H1 (cell line): Measurements from ENCODE around the gene SYP. TPM values are rescaled to one million over a fixed set of nuclear protein-coding genes. Genes with fewer than 3 reads are reported as not detected.

Experiments
- CTCF ChIA-PET: fragments of 300-600 bp; sonication (Branson Sonifier 250); formaldehyde crosslinking; loops from one replicate; lab custom pipeline; 2021; ENCODE audit not compliant: partially characterized antibody; lab: Charles Lee
- POLR2A ChIA-PET: fragments of 300-600 bp; sonication (Branson Sonifier 250); formaldehyde crosslinking; loops from one replicate; lab custom pipeline; 2021; ENCODE audit warnings: inconsistent platforms; ENCODE audit not compliant: partially characterized antibody; lab: Charles Lee
- DNase-seq, 2 experiments: peaks; one replicate each; pipeline versions ENCODE4 v3.0.0 to v3.0.0-alpha.2; 2010 to 2022; ENCODE audit warnings: low spot score in 2 of 2, low read depth in 1 of 2, mixed read lengths in 1 of 2
- FAIRE-seq: peaks from 2 replicates; lab custom pipeline; 2011; peaks lifted over from hg19 to GRCh38; lab: Jason Lieb, UNC
- H2AFZ ChIP-seq: 2 replicates; pipeline ENCODE4 v1.8.1; 2012; ENCODE audit warnings: low read length, inconsistent platforms
- H2AK5ac ChIP-seq: 2 replicates; pipeline ENCODE4 v1.6.1; 2013; ENCODE audit warnings: low read depth, low read length
- H2BK120ac ChIP-seq: replicated peaks from 2 replicates; pipeline ENCODE3; 2013; ENCODE audit warnings: low read depth, low read length, inconsistent platforms
- H2BK12ac ChIP-seq: 2 replicates; pipeline ENCODE4 v1.6.1; 2013; ENCODE audit warnings: low read depth, low read length
- H2BK15ac ChIP-seq: 2 replicates; pipeline ENCODE4 v1.6.1; 2013; ENCODE audit warnings: low read length
- H2BK20ac ChIP-seq: 2 replicates; pipeline ENCODE4 v1.6.1; 2013; ENCODE audit warnings: low read length
- H2BK5ac ChIP-seq: 2 replicates; pipeline ENCODE4 v1.6.1; 2013; ENCODE audit warnings: low read depth, low read length
- H3K14ac ChIP-seq: 2 replicates; pipeline ENCODE4 v1.6.1; 2013; ENCODE audit warnings: inconsistent platforms; ENCODE audit not compliant: insufficient read length
- H3K18ac ChIP-seq: 2 replicates; pipeline ENCODE4 v1.6.1; 2013; ENCODE audit warnings: low read length; ENCODE audit errors: extremely low read depth
- H3K23ac ChIP-seq: 2 replicates; pipeline ENCODE4 v1.6.1; 2013; ENCODE audit warnings: inconsistent platforms; ENCODE audit not compliant: insufficient read length
- H3K23me2 ChIP-seq: 2 replicates; pipeline ENCODE4 v1.6.1; 2013; ENCODE audit warnings: low read depth, low read length
- H3K27ac ChIP-seq: 2 replicates; pipeline ENCODE4 v1.6.1; 2011; ENCODE audit warnings: low read depth, low read length, inconsistent platforms
- H3K27me3 ChIP-seq, 4 experiments: replicated peaks in 1 of 4; 1 replicate in 1 of 4; 2 replicates in 3 of 4; pipeline versions ENCODE4 v1.6.1 to v1.8.1; 2011 to 2013; ENCODE audit warnings: low read length in 3 of 4, mild to moderate bottlenecking in 3 of 4, inconsistent platforms in 2 of 4, mixed read lengths in 2 of 4, moderate library complexity in 1 of 4; ENCODE audit not compliant: control insufficient read depth in 3 of 4, insufficient read depth in 3 of 4; ENCODE audit errors: extremely low read depth in 1 of 4
- H3K36me3 ChIP-seq, 4 experiments: 2 replicates each; pipeline versions ENCODE4 v1.6.1 to v1.8.1; 2011 to 2013; ENCODE audit warnings: mild to moderate bottlenecking in 4 of 4, low read length in 3 of 4, moderate library complexity in 2 of 4, control low read depth in 1 of 4, inconsistent platforms in 1 of 4; ENCODE audit not compliant: insufficient read depth in 4 of 4, control insufficient read depth in 2 of 4
- H3K4ac ChIP-seq: replicated peaks from 2 replicates; pipeline ENCODE3; 2013; ENCODE audit warnings: low read length, low read depth, mixed read lengths, inconsistent platforms; ENCODE audit not compliant: insufficient read length
- H3K4me1 ChIP-seq, 4 experiments: replicated peaks in 1 of 4; 1 replicate in 1 of 4; 2 replicates in 3 of 4; pipeline versions ENCODE4 v1.6.1 to v1.8.1; 2011 to 2013; ENCODE audit warnings: low read length in 3 of 4, inconsistent platforms in 2 of 4, mixed read lengths in 1 of 4; ENCODE audit not compliant: insufficient read depth in 4 of 4, control insufficient read depth in 3 of 4
- H3K4me2 ChIP-seq, 2 experiments: 2 replicates each; pipeline versions ENCODE4 v1.6.1 to v1.8.1; 2011 to 2013; ENCODE audit warnings: low read depth in 2 of 2, low read length in 2 of 2, control low read depth in 1 of 2, inconsistent platforms in 1 of 2, mild to moderate bottlenecking in 1 of 2; ENCODE audit not compliant: insufficient read depth in 1 of 2
- H3K4me3 ChIP-seq, 4 experiments: fragments of 200-600, 300-600 bp in 1 of 4; sonication (generic), shearing (Covaris generic), sonication (Bioruptor Twin) in 1 of 4; 2 replicates each; pipeline versions ENCODE4 v1.5.1 to v1.8.1; 2011 to 2016; ENCODE audit warnings: low read length in 4 of 4, low read depth in 3 of 4, control low read depth in 2 of 4, inconsistent platforms in 2 of 4, mild to moderate bottlenecking in 2 of 4, mixed read lengths in 1 of 4, moderate library complexity in 1 of 4; ENCODE audit not compliant: insufficient read depth in 2 of 4; ENCODE audit errors: extremely low read depth in 1 of 4
- H3K56ac ChIP-seq: replicated peaks from 2 replicates; pipeline ENCODE3; 2013; ENCODE audit warnings: low read depth, mild to moderate bottlenecking, mixed read lengths, low read length, inconsistent platforms; ENCODE audit not compliant: insufficient read length
- H3K79me1 ChIP-seq: 2 replicates; pipeline ENCODE4 v1.6.1; 2013; ENCODE audit warnings: low read depth, low read length, control low read depth
- H3K79me2 ChIP-seq, 2 experiments: 2 replicates each; pipeline versions ENCODE4 v1.6.1 to v1.8.1; 2012 to 2013; ENCODE audit warnings: low read length in 2 of 2, mild to moderate bottlenecking in 2 of 2, inconsistent platforms in 1 of 2; ENCODE audit not compliant: insufficient read depth in 2 of 2, control insufficient read depth in 1 of 2
- H3K9ac ChIP-seq, 4 experiments: replicated peaks in 1 of 4; 1 replicate in 1 of 4; 2 replicates in 3 of 4; pipeline versions ENCODE4 v1.6.1 to v1.8.1; 2011 to 2013; ENCODE audit warnings: low read depth in 3 of 4, low read length in 3 of 4, control low read depth in 2 of 4, mild to moderate bottlenecking in 2 of 4, moderate library complexity in 2 of 4, inconsistent platforms in 1 of 4; ENCODE audit errors: extremely low read depth in 1 of 4
- H3K9me3 ChIP-seq, 2 experiments: 2 replicates each; pipeline versions ENCODE4 v1.6.1 to v1.8.1; 2012 to 2013; ENCODE audit warnings: mild to moderate bottlenecking in 2 of 2, moderate library complexity in 2 of 2, control low read depth in 1 of 2, inconsistent platforms in 1 of 2, low read depth in 1 of 2, low read length in 1 of 2, mixed read lengths in 1 of 2; ENCODE audit not compliant: insufficient read depth in 2 of 2
- H4K20me1 ChIP-seq, 2 experiments: replicated peaks in 1 of 2; 2 replicates each; pipeline versions ENCODE3 to v1.8.1; 2011 to 2013; ENCODE audit warnings: inconsistent platforms in 2 of 2, low read length in 2 of 2, mild to moderate bottlenecking in 1 of 2; ENCODE audit not compliant: insufficient read depth in 2 of 2, control insufficient read depth in 1 of 2
- H4K5ac ChIP-seq: 2 replicates; pipeline ENCODE4 v1.6.1; 2013; ENCODE audit warnings: low read length, low read depth, mixed read lengths, inconsistent platforms; ENCODE audit not compliant: insufficient read length
- H4K8ac ChIP-seq: 2 replicates; pipeline ENCODE4 v1.8.0; 2013; ENCODE audit warnings: mild to moderate bottlenecking, moderate library complexity, low read length, inconsistent platforms; ENCODE audit not compliant: insufficient read depth; ENCODE audit errors: extremely low read depth
- H4K91ac ChIP-seq: replicated peaks from 2 replicates; pipeline ENCODE3; 2013; ENCODE audit warnings: low read length, mixed read lengths, inconsistent platforms; ENCODE audit not compliant: insufficient read length
- CTCF ChIP-seq, 3 experiments: IDR thresholded peaks; 1 replicate in 2 of 3; 2 replicates in 1 of 3; pipeline versions ENCODE4 v1.5.1 to v1.6.1; 2011; ENCODE audit warnings: low read length in 3 of 3, mild to moderate bottlenecking in 3 of 3, inconsistent platforms in 2 of 3, low read depth in 1 of 3, moderate library complexity in 1 of 3; ENCODE audit not compliant: insufficient read depth in 1 of 3; ENCODE audit errors: control extremely low read depth in 1 of 3
- EGR1 ChIP-seq: IDR thresholded peaks from 2 replicates; pipeline ENCODE4 v1.6.1; 2011; ENCODE audit warnings: low read depth, low read length, borderline replicate concordance
- EZH2 ChIP-seq: fragments of 200-600 bp; sonication (generic); IDR thresholded peaks from 2 replicates; pipeline ENCODE4 v1.7.1; 2012; ENCODE audit warnings: low read depth, mild to moderate bottlenecking, moderate library complexity, low read length, inconsistent platforms; ENCODE audit not compliant: severe bottlenecking
- GTF2F1 ChIP-seq: IDR thresholded peaks from 2 replicates; pipeline ENCODE4 v1.6.1; 2012; ENCODE audit warnings: low read depth, low read length, improper control_type of control experiment, borderline replicate concordance
- JUND ChIP-seq: IDR thresholded peaks from 2 replicates; pipeline ENCODE4 v1.6.1; 2011; ENCODE audit warnings: mild to moderate bottlenecking, improper control_type of control experiment, low read length
- KDM1A ChIP-seq: fragments of 200-600, 300-600 bp; sonication (generic); IDR thresholded peaks from 2 replicates; pipeline ENCODE4 v1.7.1; 2016; ENCODE audit warnings: mild to moderate bottlenecking, low read length, borderline replicate concordance
- POU5F1 ChIP-seq: IDR thresholded peaks from 2 replicates; pipeline ENCODE4 v1.6.1; 2011; ENCODE audit warnings: low read depth, mild to moderate bottlenecking, low read length, moderate library complexity
- RNF2 ChIP-seq: fragments of 200-900, 300-1000 bp; sonication (generic); IDR thresholded peaks from 2 replicates; pipeline ENCODE4 v1.7.1; 2016; ENCODE audit warnings: borderline replicate concordance, low read depth, mild to moderate bottlenecking, antibody characterized with exemption, low read length; ENCODE audit not compliant: poor library complexity, severe bottlenecking; ENCODE audit errors: missing control alignments
- SIN3A ChIP-seq, 2 experiments: IDR thresholded peaks in 1 of 2; conservative IDR thresholded peaks in 1 of 2; 2 replicates each; pipeline ENCODE4 v1.6.1; 2011 to 2012; ENCODE audit warnings: low read length in 2 of 2, improper control_type of control experiment in 1 of 2, low read depth in 1 of 2, mild to moderate bottlenecking in 1 of 2
- SIX5 ChIP-seq: IDR thresholded peaks from 2 replicates; pipeline ENCODE4 v1.6.1; 2011; ENCODE audit warnings: mild to moderate bottlenecking, low read depth, low read length
- TCF12 ChIP-seq: IDR thresholded peaks from 2 replicates; pipeline ENCODE4 v1.6.1; 2011; ENCODE audit warnings: low read depth, mild to moderate bottlenecking, low read length
- WGBS, 2 experiments: shearing (Covaris generic) in 1 of 2; methylation state at CpG; one replicate each; pipeline versions ENCODE4 v1.1.6 to v1.1.7; 2013 to 2015; ENCODE audit warnings: low lambda C conversion rate in 2 of 2, mixed read lengths in 2 of 2, inconsistent platforms in 1 of 2, low coverage in 1 of 2, missing lambda C conversion rate in 1 of 2; ENCODE audit not compliant: insufficient replicate concordance in 2 of 2, insufficient coverage in 1 of 2, insufficient read length in 1 of 2; ENCODE audit errors: extremely low coverage in 1 of 2, missing lambda C conversion rate in 1 of 2; 5-methylcytosine and 5-hydroxymethylcytosine counted together
- polyA plus RNA-seq, 7 experiments: library from polyadenylated mRNA; depleted of rRNA in 3 of 7; stranded (reverse) in 5 of 7; unstranded in 2 of 7; fragments of >200 nt in 5 of 7; fragments of 200-250 nt in 2 of 7; gene quantifications; 1 replicate in 5 of 7; 2 replicates in 1 of 7; 4 replicates in 1 of 7; pipeline versions ENCODE4 v1.2.1 to v1.2.3, GENCODE V29; 2011 to 2013; ENCODE audit warnings: missing spikeins in 2 of 7, mixed read lengths in 2 of 7
- total RNA-seq: library from RNA; stranded (reverse); fragmentation: NEBNext Ultra II Directional; extraction: Animal tissue kit (Norgen Biotek cat#: 25700); gene quantifications from 2 replicates; pipeline ENCODE4 v1.2.1, GENCODE V29; 2021

Gene SYP
- total and polyA plus RNA-seq, 2 of the 8 experiments (the other 6 are each of a cell fraction or from before 2014, with no cell fraction given): 4.3 to 10.8 TPM

- WGBS, 2 experiments: 94% methylated on average over 2 of the region's 13 CpGs; no CpG with 5 or more reads in 1 of the 2 experiments
- Histone ChIP-seq H3K36me3 (no peaks in the 10 kb centered on the region), H4K5ac (no peak overlapping the region), H3K56ac (no peak overlapping the region), H3K4ac (no peak overlapping the region), H4K91ac (no peak overlapping the region), H3K23me2 (no peaks in the 10 kb centered on the region), H2AK5ac (no peak overlapping the region), H3K9me3 (no peaks in the 10 kb centered on the region), H3K4me3 (no peak overlapping the region), H4K8ac (no peak overlapping the region), H3K27me3 (no peaks in the 10 kb centered on the region), H3K27ac (no peak overlapping the region), H2BK15ac (no peak overlapping the region), H2BK12ac (no peak overlapping the region), H3K4me2 (no peak overlapping the region), H2AFZ (no peak overlapping the region), H3K23ac (no peak overlapping the region), H3K9ac (no peak overlapping the region), H2BK20ac (no peak overlapping the region), H3K14ac (no peak overlapping the region), H3K18ac (no peak overlapping the region), H2BK120ac (no peak overlapping the region), H3K79me2 (no peaks in the 10 kb centered on the region), H3K79me1 (no peaks in the 10 kb centered on the region), H2BK5ac (no peak overlapping the region), H3K4me1 (peaks cover 0 to 12% (median 4%) of the 10 kb centered on the region in 4 experiments; a peak in 3 of 7 replicates), H4K20me1 (no peaks in the 10 kb centered on the region)
- ChIA-PET POLR2A (interaction anchor here (1.0 kb wide), 1 partner anchor 13 kb away, joined by 4 read pairs; no protein-coding TSS in a partner anchor), CTCF (interaction anchor here (1.2 to 1.5 kb wide), 3 partner anchors 39 to 63 kb away, joined by 3 read pairs; no protein-coding TSS in a partner anchor)
- FAIRE-seq (no peak), DNase-seq (no peak)
- TF ChIP-seq POU5F1 (no peak), GTF2F1 (no peak), SIX5 (no peak), TCF12 (no peak), SIN3A (conservative IDR thresholded peaks at IDR 0.05 in 1 of 2, IDR thresholded peaks at IDR 0.05 in 1 of 2; ENCODE audit: low read depth in 1 of 2, low read length in 2 of 2) (no peak), EGR1 (no peak), EZH2 (no peak), RNF2 (no peak), CTCF (IDR thresholded peaks at IDR 0.05; ENCODE audit: control extremely low read depth in 1 of 3, insufficient read depth in 1 of 3, low read depth in 1 of 3, low read length in 3 of 3) (no peak), JUND (no peak), KDM1A (no peak)
Observed at GRCh38 chrX:49205443-49205842, 5.5 kb upstream of the SYP start.
